Lower leg skin (tissue), 4 donors: ENCODE data around the gene YIPF2. TPM values are rescaled to one million over a fixed set of nuclear protein-coding genes. Genes with fewer than 3 reads are reported as not detected.

Experiments
- DNase-seq, 2 donors: peaks; one replicate each; pipeline ENCODE4 v3.0.0-alpha.2; 2019; ENCODE audit warnings: low spot score in 2 of 2
- H3K4me3 ChIP-seq: fragments of 200-600 bp; sonication (generic); 2 replicates; pipeline ENCODE4 v1.5.1; 2017; ENCODE audit warnings: mild to moderate bottlenecking, low read depth; ENCODE audit not compliant: poor library complexity, severe bottlenecking
- CTCF ChIP-seq, 3 donors: fragments of 450-650 bp; IDR thresholded peaks; one replicate each; pipeline ENCODE4 v1.5.1; 2016; ENCODE audit warnings: antibody characterized with exemption in 3 of 3, mild to moderate bottlenecking in 3 of 3, moderate library complexity in 2 of 3
- POLR2A ChIP-seq, 2 donors: fragments of 450-650 bp; IDR thresholded peaks; one replicate each; pipeline ENCODE4 v1.6.1; 2016 to 2017; ENCODE audit warnings: antibody characterized with exemption in 2 of 2, mild to moderate bottlenecking in 1 of 2, moderate library complexity in 1 of 2
- WGBS, 2 donors: methylation state at CpG; one replicate each; pipeline ENCODE4 v1.1.5; 2018; 5-methylcytosine and 5-hydroxymethylcytosine counted together
- intact Hi-C: fragments of 100-400 bp; cut with DNase I; formaldehyde crosslinking; loops from one replicate; pipeline ENCODE4 v1.15.0; 2023; ENCODE audit warnings: low total_unique reads
- total RNA-seq, 4 donors: library from RNA; depleted of rRNA; stranded (reverse); fragments of >200 nt; gene quantifications; one replicate each; pipeline ENCODE4 v1.1.0, GENCODE V29; 2016

YIPF2 gene
- total RNA-seq, 4 donors from 2014 or later: 38.4 to 55.3 (median 47.8) TPM

- intact Hi-C loops: no loop called here
- no peak for TF ChIP-seq CTCF (IDR thresholded peaks at IDR 0.05)
- TF ChIP-seq POLR2A (IDR thresholded peaks at IDR 0.05): no peak
- H3K4me3 ChIP-seq: no peak overlapping the region
- no peak for DNase-seq
- 57 to 58% methylated on average over 10 of the region's 10 CpGs for WGBS, 2 donors
Observed at GRCh38 chr19:10968527-10969135, 40.2 kb upstream of the YIPF2 start.

DNA sequence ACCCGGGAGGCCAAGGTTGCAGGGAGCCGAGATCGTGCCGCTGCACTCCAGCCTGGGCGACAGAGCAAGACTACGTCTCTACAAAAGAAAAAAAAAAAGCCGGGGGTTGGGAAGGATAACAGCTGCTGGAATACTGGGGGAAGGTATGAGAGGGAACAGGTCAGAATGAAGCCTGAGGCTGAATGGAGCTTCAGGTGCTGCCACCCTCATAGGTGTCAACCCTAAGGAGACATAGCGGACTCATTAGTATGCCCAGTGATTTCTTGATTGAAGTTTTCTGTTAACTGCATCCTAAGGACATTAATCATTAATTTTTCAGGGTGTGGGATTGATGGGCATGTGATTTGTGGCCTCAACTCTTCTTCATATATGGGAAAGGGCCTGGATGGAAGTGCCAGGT lies 38.4 kb upstream of the YIPF2 start:
- intact Hi-C loops: no loop called here
- WGBS, 2 donors: 88 to 89% methylated on average over 8 of the region's 8 CpGs

GRCh38 chr19:10965398-10965797 lies 37.0 kb upstream of the YIPF2 start:
- WGBS, 2 donors: 81 to 82% methylated on average over 6 of the region's 6 CpGs
- TF ChIP-seq CTCF (IDR thresholded peaks at IDR 0.05): no peak
- TF ChIP-seq POLR2A (IDR thresholded peaks at IDR 0.05): no peak
- intact Hi-C loops: no loop called here
- no peak for DNase-seq
- no peak overlapping the region for H3K4me3 ChIP-seq

More for the DNA sequence above, 38.4 kb upstream of the YIPF2 start:
- H3K4me3 ChIP-seq: no peak overlapping the region
- TF ChIP-seq CTCF (IDR thresholded peaks at IDR 0.05) (no peak), POLR2A (IDR thresholded peaks at IDR 0.05) (no peak)
- DNase-seq: no peak

DNA sequence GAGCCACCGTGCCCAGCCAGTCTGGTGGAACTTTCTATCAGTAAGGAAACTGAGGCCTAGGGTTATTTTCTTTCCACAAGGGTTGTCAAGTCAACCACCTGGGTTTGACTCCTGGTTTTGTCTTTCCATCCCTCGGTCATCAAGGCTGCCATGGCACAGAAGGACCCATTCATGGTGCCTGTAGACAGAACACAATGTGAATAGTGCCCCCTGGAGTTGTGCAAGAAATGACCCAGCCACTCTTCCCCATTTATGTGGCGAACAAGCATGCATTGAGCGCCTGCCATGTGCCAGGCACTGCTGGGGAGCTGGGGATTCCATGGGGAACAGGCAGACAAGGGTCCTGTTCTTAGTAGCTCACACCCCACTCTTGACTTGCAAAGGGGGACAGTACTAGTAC lies 36.5 kb upstream of the YIPF2 start:
- WGBS, 2 donors: 92 to 98% methylated on average over 4 of the region's 4 CpGs
- TF ChIP-seq CTCF (IDR thresholded peaks at IDR 0.05) (no peak), POLR2A (IDR thresholded peaks at IDR 0.05) (no peak)
- intact Hi-C loops: no loop called here
- no peak for DNase-seq
- H3K4me3 ChIP-seq: no peak overlapping the region

GRCh38 chr19:10963865-10964264 lies 35.4 kb upstream of the YIPF2 start:
- no peak for DNase-seq
- TF ChIP-seq CTCF (IDR thresholded peaks at IDR 0.05) (no peak), POLR2A (IDR thresholded peaks at IDR 0.05) (no peak)
- 76 to 85% methylated on average over 4 of the region's 4 CpGs for WGBS, 2 donors
- no peak overlapping the region for H3K4me3 ChIP-seq
- intact Hi-C loops: no loop called here

GRCh38 chr19:10962863-10963262 lies 34.4 kb upstream of the YIPF2 start:
- WGBS, 2 donors: 83 to 84% methylated on average over 10 of the region's 10 CpGs
- intact Hi-C loops: no loop called here
- TF ChIP-seq POLR2A (IDR thresholded peaks at IDR 0.05): no peak
- no peak for TF ChIP-seq CTCF (IDR thresholded peaks at IDR 0.05)
- no peak overlapping the region for H3K4me3 ChIP-seq
- no peak for DNase-seq
